ENCODE measurements around the gene TIMM21. TPM values are rescaled to one million over a fixed set of nuclear protein-coding genes. Genes with fewer than 3 reads are reported as not detected.

TIMM21 gene
- total and polyA plus RNA-seq, 3 donors from 2014 or later: 27.8 to 34.3 (median 33.0) TPM

GRCh38 chr18:74196220-74197119, 48.1 kb downstream of the TIMM21 start:
- intact Hi-C loops (cut with DNase I; ENCODE audit: low total_unique reads): loop anchor here (5.0 kb wide), 1 partner anchor 146 kb away; no protein-coding TSS in a partner anchor
- Histone ChIP-seq H3K9me3 (no peaks in the 10 kb centered on the region), H3K27ac (no peak overlapping the region), H3K27me3 (no peaks in the 10 kb centered on the region), H3K4me1 (no peaks in the 10 kb centered on the region), H3K4me3 (no peak overlapping the region), H3K36me3 (ENCODE audit: low read depth, missing control alignments) (no peaks in the 10 kb centered on the region)
- TF ChIP-seq CTCF (IDR thresholded peaks at IDR 0.05) (peak; percentile 87 to 96 (median 94)), POLR2A (IDR thresholded peaks at IDR 0.05) (no peak)
- 6 to 9% methylated on average over 9 of the region's 9 CpGs for WGBS, 2 donors
- DNase-seq: peak; percentile 63

GRCh38 chr18:74197705-74198341, 49.5 kb downstream of the TIMM21 start:
- TF ChIP-seq POLR2A (IDR thresholded peaks at IDR 0.05) (no peak), CTCF (IDR thresholded peaks at IDR 0.05) (no peak)
- 73 to 78% methylated on average over 8 to 11 of the region's 11 CpGs for WGBS, 2 donors
- no peaks in the 10 kb centered on the region for H3K27me3 ChIP-seq
- no peaks in the 10 kb centered on the region for H3K36me3 ChIP-seq (ENCODE audit: low read depth, missing control alignments)
- no peak overlapping the region for H3K27ac ChIP-seq
- H3K4me3 ChIP-seq: no peak overlapping the region
- no peaks in the 10 kb centered on the region for H3K4me1 ChIP-seq
- DNase-seq: no peak
- no peaks in the 10 kb centered on the region for H3K9me3 ChIP-seq
- intact Hi-C loops (cut with DNase I; ENCODE audit: low total_unique reads): loop anchor here (5.0 kb wide), 1 partner anchor 144 kb away; no protein-coding TSS in a partner anchor

GRCh38 chr18:74198453-74198852, 50.1 kb downstream of the TIMM21 start:
- no peak for TF ChIP-seq POLR2A (IDR thresholded peaks at IDR 0.05)
- no peak for TF ChIP-seq CTCF (IDR thresholded peaks at IDR 0.05)
- no peaks in the 10 kb centered on the region for H3K36me3 ChIP-seq (ENCODE audit: low read depth, missing control alignments)
- H3K4me1 ChIP-seq: no peaks in the 10 kb centered on the region
- no peaks in the 10 kb centered on the region for H3K9me3 ChIP-seq
- 75 to 94% methylated on average over 1 to 3 of the region's 3 CpGs for WGBS, 2 donors
- DNase-seq: no peak
- no peak overlapping the region for H3K27ac ChIP-seq
- intact Hi-C loops (cut with DNase I; ENCODE audit: low total_unique reads): loop anchor here (5.0 kb wide), 1 partner anchor 144 kb away; no protein-coding TSS in a partner anchor
- no peaks in the 10 kb centered on the region for H3K27me3 ChIP-seq
- H3K4me3 ChIP-seq: no peak overlapping the region

- DNase-seq: no peak
- TF ChIP-seq POLR2A (IDR thresholded peaks at IDR 0.05) (no peak), CTCF (IDR thresholded peaks at IDR 0.05) (no peak)
- intact Hi-C loops (cut with DNase I; ENCODE audit: low total_unique reads): no loop called here
- H3K4me3 ChIP-seq: no peak overlapping the region
- H3K27ac ChIP-seq: no peak overlapping the region
- no peaks in the 10 kb centered on the region for H3K4me1 ChIP-seq
- no peaks in the 10 kb centered on the region for H3K36me3 ChIP-seq (ENCODE audit: low read depth, missing control alignments)
- no peaks in the 10 kb centered on the region for H3K27me3 ChIP-seq
- H3K9me3 ChIP-seq: no peaks in the 10 kb centered on the region
- WGBS, 2 donors: 56 to 62% methylated on average over 14 to 17 of the region's 17 CpGs
Measured at GRCh38 chr18:74200780-74201179, 52.5 kb downstream of the TIMM21 start.
